Vein endothelial cell (primary cell): ENCODE results near the gene PIK3CA. TPM values are rescaled to one million over a fixed set of nuclear protein-coding genes. Genes with fewer than 3 reads are reported as not detected.

Experiments
- small RNA-seq: library from RNA; depleted of rRNA; stranded (forward); fragments of <200 nt; gene quantifications from one replicate; pipeline ENCODE3, GENCODE V24; 2012
- total RNA-seq: library from RNA; depleted of rRNA; stranded (reverse); fragments of >200 nt; gene quantifications from 2 replicates; pipeline ENCODE4 v1.2.3, GENCODE V29; 2012

PIK3CA gene
- 29.7 and 33.1 TPM in 2 replicates for total RNA-seq

DNA sequence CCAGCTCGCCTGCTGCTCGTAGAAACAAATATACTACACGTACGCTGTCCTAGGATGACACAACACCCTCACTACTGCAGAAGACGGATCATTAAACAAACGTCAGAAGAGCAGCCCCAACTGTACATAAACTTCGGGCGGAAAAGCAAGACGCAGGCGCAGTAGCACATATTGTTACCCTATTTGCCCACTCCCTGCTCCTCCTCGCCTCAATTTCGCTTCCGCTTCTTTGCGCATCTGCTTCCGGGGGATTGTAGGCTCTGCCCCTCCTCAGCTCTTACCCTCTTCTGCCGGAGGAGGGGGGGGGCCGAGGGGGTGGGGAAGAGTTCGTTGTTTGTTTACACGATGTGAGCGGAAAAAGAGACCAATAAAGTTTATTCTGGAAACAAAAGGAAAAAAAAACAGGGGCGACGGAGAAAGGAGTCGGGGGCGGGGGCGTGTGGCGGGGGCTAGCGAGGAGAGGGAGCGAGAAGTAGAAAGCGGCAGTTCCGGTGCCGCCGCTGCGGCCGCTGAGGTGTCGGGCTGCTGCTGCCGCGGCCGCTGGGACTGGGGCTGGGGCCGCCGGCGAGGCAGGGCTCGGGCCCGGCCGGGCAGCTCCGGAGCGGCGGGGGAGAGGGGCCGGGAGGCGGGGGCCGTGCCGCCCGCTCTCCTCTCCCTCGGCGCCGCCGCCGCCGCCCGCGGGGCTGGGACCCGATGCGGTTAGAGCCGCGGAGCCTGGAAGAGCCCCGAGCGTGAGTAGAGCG lies at the start of gene PIK3CA:
Gene PIK3CA (plus strand): TSS at position 485 of the 743 bp plus-strand sequence. CDS start 50,469 bp downstream, outside the sequence.

DNA sequence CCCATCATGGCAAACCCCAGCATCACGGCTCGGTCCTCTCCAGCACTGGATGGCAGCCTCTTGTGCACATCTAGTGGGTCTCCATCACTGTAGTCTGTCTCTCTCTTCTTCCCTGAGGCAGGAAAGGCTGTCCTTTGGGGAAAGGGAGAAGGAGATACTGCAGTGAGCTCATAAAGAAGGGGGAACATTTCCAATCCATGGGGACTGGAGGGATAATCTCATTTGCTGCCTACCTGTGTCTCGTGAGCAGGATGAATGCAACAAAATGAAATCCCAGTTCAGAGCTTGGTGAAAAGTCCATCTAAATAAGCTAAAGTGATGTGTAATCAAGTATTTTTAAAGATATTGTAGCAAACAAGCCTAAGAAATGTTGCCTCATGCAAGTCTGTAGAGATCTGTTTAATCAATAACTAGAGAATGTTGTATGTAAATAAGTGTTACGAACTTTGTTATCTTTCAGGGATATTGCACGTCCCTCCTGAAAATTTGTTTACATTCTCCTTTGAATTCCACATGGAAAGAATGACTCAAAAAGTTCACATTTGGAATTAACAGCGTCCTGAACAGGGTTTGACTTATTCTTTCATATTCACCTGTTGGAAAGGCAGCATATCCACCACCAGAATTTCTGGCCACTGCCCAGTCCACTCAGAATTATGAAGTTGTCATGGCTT lies 102.8 kb downstream of the PIK3CA start, which contains the start of gene KCNMB3:
Gene KCNMB3 (minus strand): TSS at position 312 of the 674 bp plus-strand sequence. CDS start 124 bp downstream, at position 188.

Small RNA genes within 50 kb of the gene (small RNA-seq; reads per million reads assigned to genes)
- gene RF00402: not detected

Other genes with a start within 250 kb of the PIK3CA start
- gene ZMAT3, start 76.5 kb upstream of the PIK3CA start, total RNA-seq: 54.2 and 54.5 TPM in 2 replicates
- 2.3 and 4.2 TPM in 2 replicates for gene KCNMB3, start 102.8 kb downstream of the PIK3CA start, total RNA-seq
- 46.1 and 51.9 TPM in 2 replicates for gene ZNF639, start 174.7 kb downstream of the PIK3CA start, total RNA-seq
- 37.2 and 41.7 TPM in 2 replicates for gene MFN1, start 199.4 kb downstream of the PIK3CA start, total RNA-seq